Activated CD4-positive, alpha-beta T cell treated with anti-CD3 and anti-CD28 coated beads for 4 hours (primary cell): ENCODE data around the gene CTSW.

Source experiments
- DNase-seq, 2 donors: peaks; one replicate each; pipeline ENCODE4 v3.0.0-alpha.2; 2020

The CTSW gene

GRCh38 chr11:65932558-65932919 lies 52.9 kb downstream of the CTSW start:
- DNase-seq, result no peak
